GM21528 (cell line): ENCODE data around the gene NR1H2.
A peak's percentile ranks its signal among the peaks of the same experiment; 100 is the strongest.
"Not testable (repeated sequence)": the region's sequence is repeated elsewhere in the genome, so short reads cannot be mapped to it uniquely, and the experiment has no call there.

ENCODE experiments used
- ATAC-seq: cut with Tn5 transposase; IDR thresholded peaks from one replicate; pipeline ENCODE4 v1.9.1; 2021; ENCODE audit warnings: mild to moderate bottlenecking, moderate library complexity; ENCODE audit not compliant: unreplicated experiment, low FRiP score

The NR1H2 gene

DNA sequence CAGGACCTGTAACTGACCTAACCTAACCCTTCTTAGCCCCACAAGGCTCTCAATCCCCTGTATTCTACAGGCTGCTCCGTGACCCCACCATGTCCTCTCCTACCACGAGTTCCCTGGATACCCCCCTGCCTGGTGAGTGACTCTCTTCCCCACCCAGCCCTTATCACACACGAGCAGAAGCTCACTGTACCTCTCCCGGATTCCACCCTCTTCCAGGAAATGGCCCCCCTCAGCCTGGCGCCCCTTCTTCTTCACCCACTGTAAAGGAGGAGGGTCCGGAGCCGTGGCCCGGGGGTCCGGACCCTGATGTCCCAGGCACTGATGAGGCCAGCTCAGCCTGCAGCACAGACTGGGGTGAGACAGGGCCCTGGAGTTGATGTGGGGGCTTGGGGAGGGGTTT is 1.3 kb downstream of the NR1H2 start:
- ATAC-seq, result no peak

- no peak for ATAC-seq
Measured at GRCh38 chr19:50378169-50378862, 2.1 kb downstream of the NR1H2 start.

DNA sequence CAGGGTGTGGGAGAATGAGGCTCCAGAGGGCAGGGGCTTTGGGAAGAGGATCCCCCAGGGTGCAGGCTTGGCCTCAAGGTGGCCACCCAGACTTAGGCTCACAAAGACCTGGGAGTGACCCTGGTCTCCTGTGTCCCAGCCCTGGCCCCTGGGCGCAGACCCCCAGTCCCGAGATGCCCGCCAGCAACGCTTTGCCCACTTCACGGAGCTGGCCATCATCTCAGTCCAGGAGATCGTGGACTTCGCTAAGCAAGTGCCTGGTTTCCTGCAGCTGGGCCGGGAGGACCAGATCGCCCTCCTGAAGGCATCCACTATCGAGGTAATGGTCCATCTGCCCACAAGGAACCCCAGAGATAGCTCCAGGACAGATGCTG is 2.6 kb downstream of the NR1H2 start:
- ATAC-seq, result no peak

DNA sequence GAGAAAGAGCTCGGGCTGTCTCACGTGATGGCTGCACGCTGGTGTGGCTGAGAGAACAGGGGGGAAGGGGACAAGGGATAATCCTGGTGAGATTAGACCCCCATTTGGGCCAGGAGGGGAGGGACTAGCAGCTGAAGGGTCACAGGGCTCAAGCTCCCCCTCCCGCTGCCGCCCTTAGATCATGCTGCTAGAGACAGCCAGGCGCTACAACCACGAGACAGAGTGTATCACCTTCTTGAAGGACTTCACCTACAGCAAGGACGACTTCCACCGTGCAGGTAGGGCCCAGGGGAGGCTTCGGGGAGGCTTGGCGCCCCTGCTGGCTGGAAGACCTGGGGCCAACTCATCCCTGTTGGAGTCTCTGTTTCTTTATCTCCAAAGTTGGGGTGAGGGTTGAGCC is 3.3 kb downstream of the NR1H2 start:
- no peak for ATAC-seq

DNA sequence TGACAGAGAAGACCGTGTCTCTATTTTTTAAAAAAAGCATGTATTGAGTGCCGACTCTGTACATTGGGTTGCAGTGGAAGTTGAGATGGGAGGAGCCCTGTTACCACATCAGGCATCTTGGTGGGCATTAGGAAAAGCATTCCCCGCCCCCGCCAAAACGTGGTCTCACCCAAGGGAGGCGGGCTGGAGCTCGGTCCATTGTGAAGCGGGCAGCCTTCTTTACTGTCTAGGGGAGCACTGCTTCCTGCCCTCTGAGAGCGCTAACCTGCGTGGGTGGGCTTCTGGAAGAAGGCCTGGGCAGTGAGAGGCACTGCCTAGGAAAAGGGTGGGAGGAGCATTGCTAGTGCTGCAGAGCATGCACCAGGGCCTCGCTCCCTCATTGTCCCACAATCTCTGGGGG is 3.9 kb downstream of the NR1H2 start:
- no peak for ATAC-seq

GRCh38 chr19:50380751-50381151 is 4.5 kb downstream of the NR1H2 start:
- no peak for ATAC-seq

- no peak for ATAC-seq
Measured at GRCh38 chr19:50381881-50382729, 5.8 kb downstream of the NR1H2 start.

DNA sequence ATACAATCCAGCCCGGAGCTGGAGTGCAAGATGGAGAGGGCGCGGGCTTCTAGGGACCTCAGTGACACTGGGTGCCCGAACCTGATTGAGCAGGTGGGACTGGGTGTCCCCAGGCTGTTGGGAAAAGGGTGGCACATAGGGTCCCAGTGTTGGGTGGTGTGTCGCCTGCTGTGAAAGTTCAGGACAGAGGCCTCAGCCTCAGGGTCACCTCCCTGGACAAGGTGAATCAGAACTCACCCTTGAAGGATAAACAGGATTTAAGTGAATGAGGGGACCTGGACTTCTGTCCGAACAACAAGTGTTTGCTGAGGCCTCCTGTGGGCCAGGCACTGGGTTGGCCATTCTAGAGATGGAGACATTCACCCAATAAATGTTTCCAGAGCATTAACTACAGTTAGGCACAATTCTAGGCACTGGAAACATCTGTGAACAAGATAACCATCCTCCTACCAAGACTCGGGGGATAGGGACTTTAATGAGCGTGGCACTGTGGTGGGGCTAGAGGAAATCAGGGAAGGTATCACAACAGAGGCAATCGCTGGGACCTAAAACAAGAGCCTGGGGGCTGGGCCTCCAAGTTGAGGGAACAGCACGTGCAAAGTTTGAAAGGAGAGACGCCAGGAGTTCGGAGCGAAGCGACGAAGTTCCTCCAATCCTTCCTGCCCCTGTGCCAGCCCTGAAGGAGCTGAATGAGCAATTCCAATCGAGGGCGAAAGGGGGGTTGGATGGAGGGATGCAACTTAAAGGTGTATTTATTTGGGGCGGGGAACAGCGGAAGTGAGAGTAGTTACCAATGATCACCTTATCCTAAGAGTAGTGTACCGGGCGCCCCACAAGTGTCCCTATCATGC is 7.0 kb downstream of the NR1H2 start:
- peak; percentile 6 for ATAC-seq

DNA sequence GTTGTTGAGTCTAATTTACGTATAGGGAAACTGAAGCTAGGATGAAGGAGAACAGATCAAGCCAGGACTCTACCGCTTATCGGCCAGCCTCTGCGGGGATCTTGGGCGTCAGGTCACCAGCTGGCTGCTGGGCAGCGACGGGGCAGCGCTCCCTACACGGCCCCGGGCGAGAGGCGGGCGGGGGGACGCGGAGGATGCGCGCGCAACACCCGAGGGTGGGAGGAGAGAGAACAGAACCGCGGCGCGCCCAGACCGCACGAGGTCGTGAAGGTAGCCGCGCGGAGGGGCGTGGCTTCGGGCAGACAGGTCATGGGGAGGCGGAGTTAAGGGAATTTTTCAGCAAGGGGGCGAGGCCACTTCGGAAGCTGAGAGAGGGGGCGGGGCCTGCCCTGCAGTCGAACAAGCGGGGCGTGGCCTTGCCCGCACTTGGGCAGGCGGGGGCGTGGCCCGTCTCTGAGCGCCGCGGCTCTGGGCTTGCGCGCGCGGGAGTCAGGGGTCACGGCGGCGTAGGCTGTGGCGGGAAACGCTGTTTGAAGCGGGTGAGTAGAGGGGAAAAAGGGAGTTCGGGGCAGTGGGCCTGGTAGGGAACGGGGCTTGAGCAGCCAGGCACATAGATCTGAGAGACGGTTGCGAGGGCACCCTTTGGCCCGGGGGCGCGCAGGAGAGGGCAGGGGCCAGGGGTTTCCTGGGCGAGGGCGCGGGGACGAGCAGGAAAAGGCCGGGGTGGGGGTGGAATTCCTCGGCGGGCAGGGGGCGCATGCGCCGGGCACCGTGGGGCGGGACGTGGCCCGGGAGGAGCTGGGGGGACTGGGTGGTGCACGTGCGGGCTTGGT is 7.8 kb downstream of the NR1H2 start, which contains the start of gene POLD1:
TSS of gene POLD1 (plus strand) at position 496 of the 833 bp plus-strand sequence. CDS start 14,505 bp downstream, outside the sequence.
- peak; percentile 69 for ATAC-seq

GRCh38 chr19:50384685-50385535 is 8.7 kb downstream of the NR1H2 start:
- no peak for ATAC-seq

DNA sequence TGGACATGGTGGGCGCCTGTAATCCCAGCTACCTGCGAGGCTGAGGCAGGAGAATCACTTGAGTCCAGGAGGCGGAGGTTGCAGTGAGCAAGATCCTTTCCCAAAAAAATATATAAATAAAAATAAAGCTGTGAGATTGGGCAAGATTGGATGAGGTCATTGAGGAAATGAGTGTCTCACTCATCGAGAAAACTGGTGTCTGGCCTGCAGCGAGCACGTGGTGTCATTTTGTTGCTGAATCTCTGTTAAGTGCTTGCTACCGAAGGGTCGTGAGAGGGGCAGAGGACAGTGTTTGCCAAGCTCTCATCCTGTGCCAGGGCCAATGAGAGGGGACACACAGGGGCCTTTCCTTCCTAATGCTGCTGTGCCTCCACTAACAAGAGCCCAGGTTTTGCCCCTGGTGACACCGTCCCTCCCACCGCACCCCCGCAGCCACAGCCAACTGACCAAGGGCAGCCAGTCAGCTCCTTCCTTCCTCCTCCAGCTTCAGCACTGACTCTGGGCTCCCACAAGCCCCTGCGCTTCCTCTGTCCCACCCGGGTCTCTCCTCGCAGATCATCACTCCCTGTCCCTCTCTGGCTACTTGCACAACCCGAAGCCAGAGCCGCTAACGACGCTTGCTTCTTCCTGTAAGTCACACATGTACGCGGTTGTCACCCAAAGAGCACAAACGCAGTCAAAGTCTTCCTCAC is 11.1 kb downstream of the NR1H2 start:
- no peak for ATAC-seq

DNA sequence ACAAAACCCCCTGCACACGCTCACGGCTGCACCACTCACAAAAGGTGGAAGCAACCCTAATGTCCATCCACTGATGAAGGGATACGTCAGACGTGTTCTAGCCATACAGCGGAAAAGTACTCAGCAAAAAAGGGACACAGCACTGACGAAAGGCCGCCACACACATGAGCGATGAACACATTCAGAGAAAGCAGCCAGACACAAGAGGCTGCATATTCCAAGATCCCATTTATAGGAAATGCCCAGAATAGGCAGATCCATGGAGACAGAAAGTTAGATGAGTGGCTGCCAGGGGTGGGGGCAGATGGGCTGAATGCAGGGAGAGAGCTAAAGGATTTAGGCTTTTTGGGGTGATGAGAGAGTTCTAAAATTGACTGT is 11.6 kb downstream of the NR1H2 start:
- ATAC-seq, result no peak

DNA sequence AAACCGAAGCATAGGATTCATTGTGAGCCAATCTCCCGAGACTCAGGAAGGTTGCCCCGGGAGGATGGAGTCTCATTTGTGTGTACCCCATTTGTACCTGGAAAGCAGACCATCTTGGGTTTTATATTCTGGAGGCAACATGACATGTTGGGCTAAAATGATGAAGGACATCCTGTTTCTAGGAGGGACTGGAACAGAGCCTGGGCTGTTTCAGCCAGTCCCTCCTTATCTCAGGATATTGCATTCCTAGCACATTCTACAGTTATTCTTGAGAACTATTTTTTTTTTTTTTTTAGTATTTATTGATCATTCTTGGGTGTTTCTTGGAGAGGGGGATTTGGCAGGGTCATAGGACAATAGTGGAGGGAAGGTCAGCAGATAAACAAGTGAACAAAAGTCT is 14.0 kb downstream of the NR1H2 start:
- ATAC-seq, result not testable (repeated sequence)

DNA sequence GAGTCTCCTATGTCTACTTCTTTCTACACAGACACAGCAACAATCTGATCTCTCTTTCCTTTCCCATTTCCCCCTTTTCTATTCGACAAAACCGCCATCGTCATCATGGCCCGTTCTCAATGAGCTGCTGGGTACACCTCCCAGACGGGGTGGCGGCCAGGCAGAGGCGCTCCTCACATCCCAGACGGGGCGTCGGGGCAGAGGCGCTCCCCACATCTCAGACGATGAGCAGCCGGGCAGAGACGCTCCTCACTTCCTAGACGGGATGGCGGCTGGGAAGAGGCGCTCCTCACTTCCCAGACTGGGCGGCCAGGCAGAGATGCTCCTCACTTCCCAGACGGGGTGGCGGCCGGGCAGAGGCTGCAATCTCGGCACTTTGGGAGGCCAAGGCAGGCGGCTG is 14.7 kb downstream of the NR1H2 start:
- ATAC-seq, result not testable (repeated sequence)

- no peak for ATAC-seq
Measured at GRCh38 chr19:50392759-50393158, 16.5 kb downstream of the NR1H2 start.

GRCh38 chr19:50393589-50393988 is 17.3 kb downstream of the NR1H2 start:
- no peak for ATAC-seq

GRCh38 chr19:50394017-50394416 is 17.8 kb downstream of the NR1H2 start:
- ATAC-seq, result no peak

DNA sequence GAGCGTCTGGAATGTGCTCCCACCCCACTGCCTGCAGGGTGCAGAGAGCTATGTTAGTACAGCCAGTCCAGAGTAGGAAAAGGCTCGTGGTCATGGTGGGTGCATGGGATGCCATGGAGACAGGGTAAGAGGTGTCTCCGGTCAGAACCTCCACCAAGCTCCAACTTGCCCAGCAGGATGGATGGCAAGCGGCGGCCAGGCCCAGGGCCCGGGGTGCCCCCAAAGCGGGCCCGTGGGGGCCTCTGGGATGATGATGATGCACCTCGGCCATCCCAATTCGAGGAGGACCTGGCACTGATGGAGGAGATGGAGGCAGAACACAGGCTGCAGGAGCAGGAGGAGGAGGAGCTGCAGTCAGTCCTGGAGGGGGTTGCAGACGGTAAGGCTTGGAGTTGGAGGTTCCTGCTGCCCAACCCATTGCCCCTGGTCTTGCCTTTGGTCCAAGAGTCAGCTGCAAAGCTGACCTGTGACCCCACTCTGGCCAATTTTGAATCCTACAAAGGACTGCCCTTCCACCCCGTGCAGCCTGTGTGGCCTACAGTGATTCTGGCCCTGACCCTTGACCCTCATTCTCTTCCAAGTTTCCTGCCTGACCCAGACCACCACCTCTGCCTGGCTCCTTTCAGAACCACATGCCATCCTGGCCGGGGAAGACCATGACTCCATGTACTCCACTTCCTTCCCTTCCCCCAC is 22.6 kb downstream of the NR1H2 start:
- ATAC-seq, result no peak
